HG03354 (cell line): ENCODE data around the gene SLC25A41.
"Not testable (repeated sequence)": the region's sequence is repeated elsewhere in the genome, so short reads cannot be mapped to it uniquely, and the experiment has no call there.

Source experiments
- ATAC-seq: cut with Tn5 transposase; IDR thresholded peaks from one replicate; pipeline ENCODE4 v1.9.1; 2021; ENCODE audit warnings: mild to moderate bottlenecking; ENCODE audit not compliant: unreplicated experiment, poor library complexity, severe bottlenecking

The SLC25A41 gene

DNA sequence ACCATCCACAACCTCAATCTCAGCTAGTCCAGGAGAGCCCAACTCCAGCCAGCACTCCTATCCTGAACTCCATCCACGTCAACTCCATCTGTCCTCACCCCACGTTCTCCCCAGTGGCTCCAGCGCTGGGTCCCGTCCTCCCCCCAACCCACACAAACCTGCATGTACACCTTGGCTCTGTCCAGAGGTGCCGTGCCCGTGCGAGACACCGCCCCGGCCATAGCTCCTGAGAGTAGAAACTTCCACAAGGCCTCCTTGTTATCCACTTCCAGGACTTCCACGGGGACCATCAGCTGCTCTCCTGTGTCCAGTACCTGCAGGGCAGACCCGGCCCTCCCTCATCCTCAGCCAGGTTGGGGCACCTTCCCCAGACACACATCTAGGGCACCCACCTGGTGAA is 1.7 kb downstream of the SLC25A41 start:
- no peak for ATAC-seq

DNA sequence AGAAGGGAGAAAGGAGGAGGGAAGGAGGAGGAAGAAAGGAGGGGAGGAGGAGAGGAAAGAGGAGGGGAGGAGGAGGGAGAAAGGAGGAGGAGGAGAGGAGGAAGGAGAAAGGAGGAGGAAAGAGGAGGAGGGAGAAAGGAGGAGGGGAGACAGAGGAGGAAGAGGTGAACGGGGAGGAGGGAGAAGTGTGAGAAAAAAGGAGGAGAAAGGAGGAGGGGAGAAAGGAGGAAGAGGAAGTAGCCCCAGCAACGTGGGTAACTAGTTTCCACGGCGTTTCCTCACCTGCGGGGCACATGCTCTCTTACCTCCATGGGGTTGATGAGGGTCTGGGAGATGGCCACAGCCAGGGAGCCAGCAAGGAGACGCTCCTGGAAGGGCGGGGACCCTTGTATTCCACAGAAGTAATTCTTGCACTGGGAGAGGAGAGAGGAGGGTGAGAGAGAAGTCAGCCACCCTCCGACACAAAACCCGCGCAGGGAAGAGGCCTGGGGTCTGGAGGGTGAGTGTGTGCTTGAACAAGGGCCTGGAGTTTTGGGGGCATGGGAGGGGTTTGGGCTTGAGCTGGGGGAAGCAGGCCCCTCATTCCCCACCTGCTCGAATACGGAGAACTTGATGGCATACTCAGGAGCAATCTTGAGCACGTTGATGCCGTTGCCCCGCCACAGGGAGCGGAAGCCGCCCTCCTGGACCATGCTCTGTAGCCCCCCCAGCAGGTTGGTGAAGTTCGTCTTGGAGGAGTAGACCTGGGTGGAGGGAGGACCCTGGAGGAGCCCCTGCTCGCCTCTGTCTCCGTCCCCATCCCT is 3.9 kb downstream of the SLC25A41 start:
- no peak for ATAC-seq

DNA sequence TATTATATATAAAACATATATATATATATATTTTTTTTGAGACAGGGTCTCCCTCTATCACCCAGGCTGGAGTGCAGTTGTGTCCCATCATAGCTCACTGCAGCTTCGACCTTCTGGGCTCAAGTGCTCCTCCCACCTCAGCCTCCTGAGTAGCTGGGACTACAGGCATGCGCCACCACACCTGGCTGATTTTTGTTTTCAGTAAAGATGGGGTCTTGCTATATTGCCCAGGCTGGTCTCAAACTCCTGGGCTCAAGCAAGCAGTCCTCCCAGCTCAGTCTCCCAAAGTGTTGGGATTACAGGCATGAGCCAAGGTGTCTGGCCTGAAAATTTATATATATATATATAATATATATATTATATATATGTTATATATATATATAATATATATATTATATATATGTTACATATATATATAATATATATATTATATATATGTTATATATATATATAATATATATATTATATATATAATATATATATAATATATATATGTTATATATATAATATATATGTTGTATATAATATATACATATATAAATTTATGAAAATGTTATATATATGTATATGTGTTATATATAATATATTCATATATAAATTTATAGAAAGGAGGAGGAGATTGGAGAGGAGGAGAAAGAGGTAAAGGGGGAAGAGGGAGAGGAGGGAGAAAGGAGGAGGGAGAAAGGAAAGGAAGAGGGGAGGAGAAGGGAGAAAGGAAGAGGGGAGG is 4.7 kb downstream of the SLC25A41 start:
- not testable (repeated sequence) for ATAC-seq

GRCh38 chr19:6427131-6427530 is 6.4 kb downstream of the SLC25A41 start:
- no peak for ATAC-seq

- ATAC-seq, result no peak
Observed at GRCh38 chr19:6425732-6426620, 7.6 kb downstream of the SLC25A41 start.

- ATAC-seq, result peak; percentile 88
Observed at GRCh38 chr19:6424939-6425731, 8.4 kb downstream of the SLC25A41 start.

GRCh38 chr19:6424195-6424938 is 9.2 kb downstream of the SLC25A41 start, which contains the start of gene KHSRP:
Gene KHSRP, minus strand, starts transcription at chr19:6424811. Its CDS starts 110 bp downstream, at chr19:6424701.
- ATAC-seq, result no peak

DNA sequence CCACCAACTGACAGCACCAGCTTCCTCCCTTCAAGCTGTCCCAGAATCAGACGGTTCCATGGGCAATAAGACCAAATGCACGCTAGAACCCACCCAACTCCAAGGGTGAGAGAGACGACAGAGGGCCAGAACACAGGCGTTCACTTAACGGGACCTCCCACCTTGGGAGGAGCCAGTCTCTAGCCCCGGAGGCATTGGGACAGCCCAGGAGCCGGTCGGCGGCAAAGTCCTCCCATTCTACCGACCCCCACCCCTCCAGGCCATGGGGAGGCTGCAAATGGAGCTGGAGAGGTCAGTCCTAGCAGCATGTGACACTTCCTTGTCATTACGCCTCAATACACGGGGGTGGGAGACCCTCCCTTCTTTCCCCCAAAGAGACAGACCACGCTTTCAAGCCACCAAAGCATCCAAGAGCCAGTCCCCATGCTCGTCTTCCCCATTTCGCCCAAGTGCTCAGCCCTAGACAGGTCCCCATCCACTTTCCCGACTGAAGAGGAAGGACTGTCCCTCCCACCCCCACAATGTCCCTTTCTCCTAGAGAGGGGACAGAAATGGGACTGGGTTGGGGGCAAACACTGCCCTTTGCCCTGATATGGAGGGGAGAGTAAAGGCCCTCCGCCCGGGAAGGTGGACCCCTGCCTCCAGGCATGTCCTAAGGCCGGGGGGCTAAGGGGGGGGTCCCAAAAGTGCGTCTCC is 9.9 kb downstream of the SLC25A41 start:
- ATAC-seq, result no peak

- ATAC-seq, result no peak
Observed at GRCh38 chr19:6421075-6422014, 12.2 kb downstream of the SLC25A41 start.

- ATAC-seq, result no peak
Observed at GRCh38 chr19:6418562-6418932, 15.0 kb downstream of the SLC25A41 start.

DNA sequence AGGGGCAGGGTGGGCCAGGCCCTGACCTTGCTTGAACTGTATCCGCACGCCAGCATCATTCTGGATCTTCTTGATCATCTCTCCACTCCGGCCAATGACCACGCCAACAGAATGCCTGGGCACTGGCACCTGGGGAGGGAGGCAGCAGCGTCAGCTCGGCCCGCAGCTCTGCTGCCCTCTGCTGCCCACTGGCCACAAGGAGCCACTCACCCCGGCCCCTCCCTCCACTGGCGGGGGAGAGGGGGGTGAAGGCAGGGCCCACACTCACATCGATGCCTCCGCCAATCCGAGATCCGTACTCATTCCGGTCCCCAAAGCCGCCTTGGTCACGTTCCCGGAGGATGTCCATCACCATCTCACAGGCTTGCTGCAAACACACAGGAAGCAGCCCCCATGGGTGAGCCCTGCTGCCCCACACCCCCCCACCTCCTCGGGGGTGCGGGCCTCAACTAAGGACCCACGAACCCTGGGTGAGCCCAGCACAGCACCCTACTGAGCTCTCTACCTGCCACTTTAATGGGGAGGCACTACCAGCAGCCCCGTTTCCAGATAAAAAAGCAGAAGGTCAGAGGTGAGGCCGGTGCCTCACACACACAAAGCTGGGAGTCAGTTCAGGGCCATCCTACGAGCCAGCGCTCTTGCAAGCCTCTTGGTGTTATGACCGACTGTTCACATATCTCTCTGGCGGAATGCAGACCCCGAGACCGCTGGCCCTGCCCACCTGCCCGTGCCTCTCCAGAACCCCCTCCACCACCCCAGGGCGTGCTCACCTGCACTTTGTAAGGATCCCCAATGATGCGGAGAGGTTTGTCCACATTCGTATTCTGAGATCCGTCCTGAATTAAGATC is 15.6 kb downstream of the SLC25A41 start:
- no peak for ATAC-seq

- no peak for ATAC-seq
Observed at GRCh38 chr19:6416658-6417405, 16.7 kb downstream of the SLC25A41 start.

- ATAC-seq, result no peak
Observed at GRCh38 chr19:6415591-6416190, 17.9 kb downstream of the SLC25A41 start.

- no peak for ATAC-seq
Observed at GRCh38 chr19:6414793-6415590, 18.6 kb downstream of the SLC25A41 start.
